Measurements from ENCODE around the gene ZNF710.

ZNF710 gene

DNA sequence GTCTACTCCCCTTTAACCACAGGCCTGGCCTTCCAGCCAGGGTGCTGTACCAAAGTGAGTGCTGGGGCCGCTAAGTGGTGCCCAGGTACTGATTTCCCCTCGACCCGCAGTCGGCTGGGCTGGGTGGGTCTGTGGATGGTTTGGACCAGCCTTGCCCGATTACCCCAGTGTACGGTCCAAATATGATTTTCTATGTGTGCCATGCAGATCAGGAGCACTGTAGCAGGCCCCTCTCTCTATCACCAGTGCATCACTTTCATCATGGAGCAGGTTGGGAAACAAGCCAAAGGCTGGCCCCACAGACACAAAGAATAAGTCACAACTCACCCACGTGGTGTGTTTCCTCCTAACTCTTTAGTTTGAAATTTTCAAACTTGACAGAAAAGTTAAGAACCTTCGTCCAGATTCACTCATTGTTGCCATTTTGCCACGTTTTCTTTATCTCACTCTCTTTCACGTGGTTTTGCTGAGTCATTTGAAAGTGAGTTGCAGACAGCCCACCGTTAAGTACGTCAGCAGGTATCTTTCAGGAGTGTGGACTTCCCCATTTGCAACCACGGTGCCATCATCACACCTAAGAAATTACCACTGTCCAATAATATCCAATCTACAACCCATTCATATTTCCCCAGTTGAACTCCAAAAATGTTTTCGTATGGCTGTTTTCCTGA, 37.0 kb downstream of the ZNF710 start:
- no peak for DNase-seq (ENCODE audit: low read depth in 2 of 2, low spot score in 1 of 2)

- no peak for DNase-seq (ENCODE audit: low read depth in 2 of 2, low spot score in 1 of 2)
Measured at GRCh38 chr15:90038632-90039095, 37.5 kb downstream of the ZNF710 start.

DNA sequence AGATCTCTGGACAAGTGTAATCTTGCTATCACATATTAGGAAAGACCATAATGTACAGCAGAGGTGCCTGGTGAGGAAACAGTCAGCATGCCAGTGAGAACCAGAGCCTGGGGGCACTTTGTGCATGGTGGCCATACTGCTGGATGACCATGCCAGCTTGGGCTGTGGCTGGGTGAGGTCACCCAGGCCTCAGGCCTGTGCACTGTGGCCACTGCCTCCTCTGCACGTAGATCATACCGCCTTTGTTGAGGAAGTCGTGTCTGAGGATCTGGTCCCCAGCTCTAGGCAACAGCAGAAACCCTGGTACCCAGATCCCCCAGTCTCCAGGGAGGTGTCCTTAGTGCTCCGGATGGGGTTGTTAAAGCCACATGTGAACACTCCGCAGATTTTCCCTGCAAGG, 38.9 kb downstream of the ZNF710 start:
- DNase-seq (ENCODE audit: low read depth in 2 of 2, low spot score in 1 of 2) = no peak

DNA sequence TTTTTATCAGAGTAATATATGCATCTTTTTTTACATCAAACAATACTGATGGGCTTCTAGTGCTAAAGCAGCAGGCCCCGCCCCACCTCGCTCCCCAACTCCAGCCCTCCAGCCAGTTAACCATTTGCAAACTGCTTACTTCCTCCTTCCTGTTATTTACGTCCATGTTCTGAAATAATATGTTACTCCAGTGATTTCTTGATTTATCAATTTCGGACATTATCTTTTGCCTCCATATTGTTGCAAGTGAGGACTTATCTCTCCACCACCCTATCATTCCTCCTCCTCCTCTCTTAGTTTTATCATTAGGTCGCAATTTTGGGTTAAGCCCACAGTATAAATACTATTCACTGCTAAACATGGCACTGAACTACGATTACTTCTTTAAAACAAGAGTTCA, 39.5 kb downstream of the ZNF710 start:
- no peak for DNase-seq (ENCODE audit: low read depth in 2 of 2, low spot score in 1 of 2)

DNA sequence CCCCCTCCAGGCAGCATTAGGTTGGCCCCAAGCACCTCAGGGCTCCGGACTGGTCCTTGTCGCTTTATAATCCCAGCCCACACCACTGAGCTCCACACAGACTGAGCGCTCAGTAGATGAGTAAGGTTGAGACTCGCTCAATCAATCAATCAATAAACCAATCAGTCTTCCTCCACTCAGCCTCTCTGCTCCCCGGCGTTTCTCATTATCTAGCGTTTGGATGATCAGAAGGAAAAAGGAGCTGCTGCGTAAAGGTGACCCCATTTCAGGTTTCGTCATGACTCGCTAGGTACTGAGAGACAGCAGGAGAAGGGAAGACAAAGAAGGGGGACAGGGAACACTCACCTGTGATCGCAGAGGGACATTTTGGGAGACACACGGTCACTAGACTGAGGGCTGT, 41.2 kb downstream of the ZNF710 start:
- DNase-seq (ENCODE audit: low read depth in 2 of 2, low spot score in 1 of 2) = no peak

DNA sequence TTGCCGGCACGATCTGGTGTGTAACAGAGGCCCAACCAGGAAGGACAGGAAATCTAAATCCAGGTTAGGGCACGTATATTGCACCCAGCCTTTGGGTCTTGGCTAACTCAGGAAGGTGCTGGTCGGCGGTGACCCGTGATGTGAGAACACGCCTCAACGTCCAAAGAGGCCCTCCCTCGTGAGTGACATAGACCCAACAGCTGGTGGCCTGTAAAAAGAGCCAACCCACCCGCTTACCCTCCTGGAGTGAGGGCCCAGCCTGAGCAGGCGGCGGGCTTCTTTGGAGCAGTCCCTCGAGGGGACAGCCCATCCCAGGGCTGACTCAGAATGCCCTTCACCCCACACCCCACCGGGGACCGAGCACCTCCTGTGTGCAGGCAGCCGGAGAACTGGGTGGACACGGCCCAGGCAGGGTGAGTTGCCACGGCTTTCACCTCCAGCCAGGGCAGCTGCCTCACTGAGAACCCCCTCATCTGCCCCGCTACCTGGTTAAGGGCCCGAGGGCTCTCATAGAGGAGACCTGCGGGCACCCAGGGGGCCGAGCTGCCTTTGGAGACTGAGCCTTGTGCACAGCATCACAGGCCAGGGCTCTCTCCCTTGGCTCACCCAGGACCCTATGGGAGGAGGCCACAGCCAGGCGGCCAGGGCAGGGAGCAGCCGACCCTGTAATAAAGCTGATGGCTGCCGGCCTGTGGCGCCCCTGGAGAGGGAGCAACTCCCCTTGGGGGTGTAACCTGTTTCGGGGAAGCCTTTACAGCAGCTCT, 41.8 kb downstream of the ZNF710 start:
- DNase-seq (ENCODE audit: low read depth in 2 of 2, low spot score in 1 of 2) = no peak

- DNase-seq (ENCODE audit: low read depth in 2 of 2, low spot score in 1 of 2) = no peak
Measured at GRCh38 chr15:90043530-90044010, 42.4 kb downstream of the ZNF710 start.

DNA sequence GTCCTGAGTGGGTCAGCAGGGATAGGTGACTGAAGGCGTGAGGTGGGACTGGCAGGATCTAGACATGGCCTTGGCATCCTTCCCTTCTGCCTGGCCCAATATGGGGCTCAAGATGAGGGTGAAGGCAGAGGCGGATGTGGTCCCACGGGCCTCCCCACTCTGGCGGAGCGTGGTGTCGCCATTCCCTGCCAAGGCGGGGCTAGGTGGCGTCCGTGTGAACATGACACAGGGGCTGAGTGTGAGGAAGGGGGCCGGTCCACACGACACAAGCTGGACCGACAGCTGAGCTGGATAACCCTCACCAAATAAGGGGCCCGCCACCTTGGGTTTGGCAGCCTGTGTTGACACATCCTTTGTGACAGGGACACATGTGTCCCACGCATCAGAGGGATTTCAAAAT, 43.1 kb downstream of the ZNF710 start:
- no peak for DNase-seq (ENCODE audit: low read depth in 2 of 2, low spot score in 1 of 2)

- DNase-seq (ENCODE audit: low read depth in 2 of 2, low spot score in 1 of 2) = no peak
Measured at GRCh38 chr15:90044916-90045371, 43.8 kb downstream of the ZNF710 start.

DNA sequence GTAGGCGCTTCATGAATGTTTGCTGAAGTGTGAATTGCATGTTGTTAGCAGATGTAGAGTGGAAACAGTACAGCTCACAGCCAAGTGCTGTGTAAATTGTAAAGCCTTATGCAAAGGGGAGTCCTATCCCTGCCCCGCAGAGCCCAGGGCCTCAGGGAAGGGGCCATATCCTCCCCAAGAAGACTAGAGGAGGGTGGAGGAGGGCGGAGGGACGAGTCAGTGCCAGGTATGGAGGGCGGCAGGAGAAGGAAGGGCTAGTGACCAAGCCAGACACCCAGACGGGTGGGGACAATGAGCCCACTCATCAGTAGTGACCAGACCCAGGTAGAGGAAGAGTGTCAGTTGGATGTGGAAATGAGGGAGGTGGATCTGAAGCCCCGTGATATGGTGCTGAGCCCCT, 45.2 kb downstream of the ZNF710 start:
- no peak for DNase-seq (ENCODE audit: low read depth in 2 of 2, low spot score in 1 of 2)

DNA sequence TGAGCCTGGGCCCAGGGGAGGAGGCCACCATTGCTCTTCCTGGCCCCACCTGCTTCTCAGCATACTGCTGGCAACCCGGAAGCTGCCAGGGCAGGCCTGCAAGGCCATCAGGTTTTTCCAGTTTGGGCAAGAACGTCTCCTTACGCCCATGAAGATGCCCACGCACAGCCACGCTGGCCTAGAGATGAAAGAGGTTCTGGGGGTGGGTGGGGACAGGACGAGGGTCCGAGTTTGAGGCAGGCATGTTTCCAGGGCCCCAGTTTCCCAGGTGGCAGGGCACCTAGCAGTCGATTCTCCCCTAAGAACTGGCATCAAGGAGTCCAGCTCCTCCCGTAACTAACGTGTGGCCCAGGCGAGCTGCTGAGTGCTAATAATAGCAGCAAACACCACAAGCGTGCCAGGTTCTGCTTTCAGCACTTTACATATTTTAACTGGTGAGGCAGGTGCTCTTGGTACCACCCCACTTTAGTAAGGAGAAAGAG, 45.8 kb downstream of the ZNF710 start:
- no peak for DNase-seq (ENCODE audit: low read depth in 2 of 2, low spot score in 1 of 2)

DNA sequence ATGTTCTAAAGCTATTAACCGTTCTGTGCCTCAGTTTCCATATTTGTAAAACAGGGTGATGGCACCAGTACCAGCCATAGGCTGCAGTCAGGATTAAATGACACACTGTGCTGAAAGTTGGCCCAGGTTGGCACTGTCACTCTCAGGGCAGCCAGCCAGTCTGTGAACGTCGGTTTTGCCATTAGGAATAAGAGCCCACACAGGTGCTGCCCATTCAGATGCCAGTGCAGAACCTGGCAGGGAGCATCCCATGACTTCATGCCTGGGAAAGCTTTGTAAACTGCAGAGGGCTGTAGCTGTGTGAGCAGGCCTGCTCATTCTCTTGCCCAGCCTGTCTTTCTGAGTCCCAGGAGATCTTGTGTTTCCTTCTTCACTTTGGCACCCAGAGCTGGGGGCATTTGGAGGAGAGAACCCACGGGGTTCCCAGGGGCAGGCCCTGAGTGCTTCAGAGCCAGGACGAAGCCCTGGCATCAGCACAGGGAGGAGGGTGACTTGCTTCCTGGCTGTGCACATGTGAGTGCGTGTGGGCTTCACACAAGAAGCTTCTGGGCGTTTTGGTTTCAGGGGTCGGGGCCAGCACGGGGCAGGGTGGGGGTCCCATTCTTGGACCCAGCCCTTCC, 46.9 kb downstream of the ZNF710 start:
- no peak for DNase-seq (ENCODE audit: low read depth in 2 of 2, low spot score in 1 of 2)

- no peak for DNase-seq (ENCODE audit: low read depth in 2 of 2, low spot score in 1 of 2)
Measured at GRCh38 chr15:90049030-90049429, 47.9 kb downstream of the ZNF710 start.

GRCh38 chr15:90049666-90050604, 48.8 kb downstream of the ZNF710 start:
- no peak for DNase-seq (ENCODE audit: low read depth in 2 of 2, low spot score in 1 of 2)

DNA sequence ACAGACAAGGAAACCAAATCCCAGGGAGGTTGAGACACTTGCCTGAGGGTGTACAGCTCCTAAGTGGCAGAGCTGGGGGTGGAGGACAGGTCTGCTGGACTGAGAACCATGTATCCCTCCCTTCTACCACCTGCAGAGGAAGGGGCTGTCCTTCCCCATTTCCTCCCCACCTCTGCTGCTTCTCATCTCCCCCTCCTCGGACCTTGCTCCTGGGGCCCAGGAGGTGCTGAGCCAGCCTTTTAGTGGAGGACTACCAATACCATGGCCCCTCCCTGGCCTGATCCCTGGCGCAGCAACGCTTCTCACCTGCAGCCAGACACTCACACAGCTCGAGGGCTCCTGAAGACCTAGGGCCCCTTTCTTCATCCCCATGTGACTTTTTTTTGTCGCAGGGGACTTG, 50.8 kb downstream of the ZNF710 start:
- DNase-seq (ENCODE audit: low read depth in 2 of 2, low spot score in 1 of 2) = no peak

GRCh38 chr15:90053685-90054466, 52.8 kb downstream of the ZNF710 start:
- no peak for DNase-seq (ENCODE audit: low read depth in 2 of 2, low spot score in 1 of 2)

- no peak for DNase-seq (ENCODE audit: low read depth in 2 of 2, low spot score in 1 of 2)
Measured at GRCh38 chr15:90054618-90055097, 53.5 kb downstream of the ZNF710 start.

DNA sequence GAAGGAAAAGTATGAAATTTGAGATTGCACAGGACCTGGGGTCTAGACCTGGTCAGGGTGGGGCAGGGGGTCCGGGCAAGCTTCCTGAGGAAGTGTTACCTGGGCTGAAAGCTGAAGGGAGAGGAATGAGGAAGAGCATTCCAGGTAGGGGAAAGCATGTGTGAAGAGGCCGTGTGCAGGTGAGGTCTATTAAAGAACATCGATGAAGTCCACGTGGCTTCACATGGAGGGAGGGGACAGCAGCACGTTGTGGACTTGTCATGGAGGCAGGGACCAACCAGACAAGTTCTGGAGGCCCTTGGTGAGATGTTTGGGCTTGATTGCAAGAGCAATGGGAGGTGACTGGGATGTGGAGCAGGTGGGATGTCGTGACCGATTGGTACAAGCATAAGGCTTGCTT, 54.1 kb downstream of the ZNF710 start:
- no peak for DNase-seq (ENCODE audit: low read depth in 2 of 2, low spot score in 1 of 2)

- DNase-seq (ENCODE audit: low read depth in 2 of 2, low spot score in 1 of 2) = no peak
Measured at GRCh38 chr15:90056529-90056928, 55.4 kb downstream of the ZNF710 start.

DNA sequence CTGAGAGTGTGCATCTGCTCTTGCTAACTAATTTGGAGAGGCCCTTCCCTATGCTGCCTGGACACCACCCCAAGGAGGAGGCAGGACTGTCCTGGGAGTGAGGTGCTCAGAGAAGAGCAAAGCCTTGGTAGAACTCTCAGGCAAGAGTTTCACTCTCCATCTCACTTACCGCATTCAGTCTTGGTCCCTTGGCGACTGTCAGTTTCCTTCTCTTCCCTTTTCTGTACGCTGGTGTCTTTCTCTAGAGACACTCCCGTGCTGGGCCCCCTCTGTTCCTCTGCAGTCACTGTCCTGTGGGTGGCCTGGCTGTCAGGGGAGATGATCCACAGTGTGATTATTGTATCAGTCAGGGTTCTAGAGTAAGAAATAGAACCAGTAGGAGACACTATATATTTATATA, 57.2 kb downstream of the ZNF710 start:
- no peak for DNase-seq (ENCODE audit: low read depth in 2 of 2, low spot score in 1 of 2)
